Stimulated activated CD8-positive, alpha-beta memory T cell treated with anti-CD3 and anti-CD28 coated beads, Interleukin-12 subunit alpha, Interleukin-12 subunit beta, amount 100 ng/mL, for 1 hour (primary cell): ENCODE data around the gene CLPTM1.
A peak's percentile ranks its signal among the peaks of the same experiment; 100 is the strongest.
"Not testable (repeated sequence)": the region's sequence is repeated elsewhere in the genome, so short reads cannot be mapped to it uniquely, and the experiment has no call there.

Source experiments
- DNase-seq: peaks from one replicate; pipeline ENCODE4 v3.0.0-alpha.2; 2020; ENCODE audit warnings: low read depth

The CLPTM1 gene, protein sequence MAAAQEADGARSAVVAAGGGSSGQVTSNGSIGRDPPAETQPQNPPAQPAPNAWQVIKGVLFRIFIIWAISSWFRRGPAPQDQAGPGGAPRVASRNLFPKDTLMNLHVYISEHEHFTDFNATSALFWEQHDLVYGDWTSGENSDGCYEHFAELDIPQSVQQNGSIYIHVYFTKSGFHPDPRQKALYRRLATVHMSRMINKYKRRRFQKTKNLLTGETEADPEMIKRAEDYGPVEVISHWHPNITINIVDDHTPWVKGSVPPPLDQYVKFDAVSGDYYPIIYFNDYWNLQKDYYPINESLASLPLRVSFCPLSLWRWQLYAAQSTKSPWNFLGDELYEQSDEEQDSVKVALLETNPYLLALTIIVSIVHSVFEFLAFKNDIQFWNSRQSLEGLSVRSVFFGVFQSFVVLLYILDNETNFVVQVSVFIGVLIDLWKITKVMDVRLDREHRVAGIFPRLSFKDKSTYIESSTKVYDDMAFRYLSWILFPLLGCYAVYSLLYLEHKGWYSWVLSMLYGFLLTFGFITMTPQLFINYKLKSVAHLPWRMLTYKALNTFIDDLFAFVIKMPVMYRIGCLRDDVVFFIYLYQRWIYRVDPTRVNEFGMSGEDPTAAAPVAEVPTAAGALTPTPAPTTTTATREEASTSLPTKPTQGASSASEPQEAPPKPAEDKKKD

DNA sequence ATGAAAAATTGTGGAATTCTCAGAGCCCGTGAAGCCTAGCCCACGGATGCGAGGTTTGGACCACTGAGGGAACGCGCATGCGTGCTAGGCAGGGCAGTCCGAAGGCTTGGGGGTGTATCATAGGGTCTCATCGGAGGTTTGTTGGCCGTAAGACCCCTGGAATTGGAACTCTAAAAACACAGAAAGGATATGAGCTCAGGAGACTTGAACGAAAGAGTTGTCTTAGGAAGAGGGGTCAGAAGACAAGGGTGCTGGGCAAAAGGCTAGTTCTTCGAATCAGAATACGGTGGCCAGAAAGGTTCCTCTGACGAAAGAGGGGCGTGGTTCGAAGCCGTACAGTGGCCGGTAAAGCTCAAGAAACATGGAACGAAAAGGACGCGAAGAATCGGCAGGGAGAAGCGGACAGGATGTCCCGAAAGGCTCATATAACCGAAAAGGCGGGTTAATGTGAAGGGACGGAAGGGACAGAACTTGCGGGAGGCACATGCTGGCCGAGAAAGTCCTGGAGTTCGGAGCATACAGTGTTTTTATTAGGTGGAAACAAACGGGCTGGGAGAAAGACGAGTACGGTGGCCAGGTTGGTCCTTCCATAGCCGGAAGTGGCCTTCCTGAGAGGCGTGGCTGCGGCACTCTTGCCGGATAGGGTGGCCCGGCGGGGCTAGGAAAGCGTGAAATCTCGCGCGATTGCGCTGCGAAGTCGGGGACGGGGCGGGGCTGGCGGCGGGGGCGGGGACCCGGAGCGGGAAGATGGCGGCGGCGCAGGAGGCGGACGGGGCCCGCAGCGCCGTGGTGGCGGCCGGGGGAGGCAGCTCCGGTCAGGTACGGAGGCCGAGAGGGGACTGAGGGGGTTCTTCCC is at the start of gene CLPTM1:
Gene CLPTM1, plus strand, starts transcription at position 732 of the 856 bp plus-strand sequence. Its CDS starts 16 bp downstream, at position 748.
- peak; percentile 94 for DNase-seq

DNA sequence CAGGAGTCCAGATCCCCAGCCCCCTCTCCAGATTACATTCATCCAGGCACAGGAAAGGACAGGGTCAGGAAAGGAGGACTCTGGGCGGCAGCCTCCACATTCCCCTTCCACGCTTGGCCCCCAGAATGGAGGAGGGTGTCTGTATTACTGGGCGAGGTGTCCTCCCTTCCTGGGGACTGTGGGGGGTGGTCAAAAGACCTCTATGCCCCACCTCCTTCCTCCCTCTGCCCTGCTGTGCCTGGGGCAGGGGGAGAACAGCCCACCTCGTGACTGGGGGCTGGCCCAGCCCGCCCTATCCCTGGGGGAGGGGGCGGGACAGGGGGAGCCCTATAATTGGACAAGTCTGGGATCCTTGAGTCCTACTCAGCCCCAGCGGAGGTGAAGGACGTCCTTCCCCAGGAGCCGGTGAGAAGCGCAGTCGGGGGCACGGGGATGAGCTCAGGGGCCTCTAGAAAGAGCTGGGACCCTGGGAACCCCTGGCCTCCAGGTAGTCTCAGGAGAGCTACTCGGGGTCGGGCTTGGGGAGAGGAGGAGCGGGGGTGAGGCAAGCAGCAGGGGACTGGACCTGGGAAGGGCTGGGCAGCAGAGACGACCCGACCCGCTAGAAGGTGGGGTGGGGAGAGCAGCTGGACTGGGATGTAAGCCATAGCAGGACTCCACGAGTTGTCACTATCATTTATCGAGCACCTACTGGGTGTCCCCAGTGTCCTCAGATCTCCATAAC is 49.6 kb upstream of the CLPTM1 start, which contains the start of gene APOE:
Gene APOE, plus strand, starts transcription at position 360 of the 724 bp plus-strand sequence. CDS start 829 bp downstream, outside the sequence.
- no peak for DNase-seq

DNA sequence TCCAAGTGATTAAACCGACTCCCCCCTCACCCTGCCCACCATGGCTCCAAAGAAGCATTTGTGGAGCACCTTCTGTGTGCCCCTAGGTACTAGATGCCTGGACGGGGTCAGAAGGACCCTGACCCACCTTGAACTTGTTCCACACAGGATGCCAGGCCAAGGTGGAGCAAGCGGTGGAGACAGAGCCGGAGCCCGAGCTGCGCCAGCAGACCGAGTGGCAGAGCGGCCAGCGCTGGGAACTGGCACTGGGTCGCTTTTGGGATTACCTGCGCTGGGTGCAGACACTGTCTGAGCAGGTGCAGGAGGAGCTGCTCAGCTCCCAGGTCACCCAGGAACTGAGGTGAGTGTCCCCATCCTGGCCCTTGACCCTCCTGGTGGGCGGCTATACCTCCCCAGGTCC is 47.6 kb upstream of the CLPTM1 start:
- DNase-seq: no peak

DNA sequence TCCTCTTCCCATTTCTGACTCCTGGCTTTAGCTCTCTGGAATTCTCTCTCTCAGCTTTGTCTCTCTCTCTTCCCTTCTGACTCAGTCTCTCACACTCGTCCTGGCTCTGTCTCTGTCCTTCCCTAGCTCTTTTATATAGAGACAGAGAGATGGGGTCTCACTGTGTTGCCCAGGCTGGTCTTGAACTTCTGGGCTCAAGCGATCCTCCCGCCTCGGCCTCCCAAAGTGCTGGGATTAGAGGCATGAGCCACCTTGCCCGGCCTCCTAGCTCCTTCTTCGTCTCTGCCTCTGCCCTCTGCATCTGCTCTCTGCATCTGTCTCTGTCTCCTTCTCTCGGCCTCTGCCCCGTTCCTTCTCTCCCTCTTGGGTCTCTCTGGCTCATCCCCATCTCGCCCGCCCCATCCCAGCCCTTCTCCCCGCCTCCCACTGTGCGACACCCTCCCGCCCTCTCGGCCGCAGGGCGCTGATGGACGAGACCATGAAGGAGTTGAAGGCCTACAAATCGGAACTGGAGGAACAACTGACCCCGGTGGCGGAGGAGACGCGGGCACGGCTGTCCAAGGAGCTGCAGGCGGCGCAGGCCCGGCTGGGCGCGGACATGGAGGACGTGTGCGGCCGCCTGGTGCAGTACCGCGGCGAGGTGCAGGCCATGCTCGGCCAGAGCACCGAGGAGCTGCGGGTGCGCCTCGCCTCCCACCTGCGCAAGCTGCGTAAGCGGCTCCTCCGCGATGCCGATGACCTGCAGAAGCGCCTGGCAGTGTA is 46.9 kb upstream of the CLPTM1 start:
- DNase-seq: no peak

DNA sequence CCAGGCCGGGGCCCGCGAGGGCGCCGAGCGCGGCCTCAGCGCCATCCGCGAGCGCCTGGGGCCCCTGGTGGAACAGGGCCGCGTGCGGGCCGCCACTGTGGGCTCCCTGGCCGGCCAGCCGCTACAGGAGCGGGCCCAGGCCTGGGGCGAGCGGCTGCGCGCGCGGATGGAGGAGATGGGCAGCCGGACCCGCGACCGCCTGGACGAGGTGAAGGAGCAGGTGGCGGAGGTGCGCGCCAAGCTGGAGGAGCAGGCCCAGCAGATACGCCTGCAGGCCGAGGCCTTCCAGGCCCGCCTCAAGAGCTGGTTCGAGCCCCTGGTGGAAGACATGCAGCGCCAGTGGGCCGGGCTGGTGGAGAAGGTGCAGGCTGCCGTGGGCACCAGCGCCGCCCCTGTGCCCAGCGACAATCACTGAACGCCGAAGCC is 46.3 kb upstream of the CLPTM1 start:
- no peak for DNase-seq

DNA sequence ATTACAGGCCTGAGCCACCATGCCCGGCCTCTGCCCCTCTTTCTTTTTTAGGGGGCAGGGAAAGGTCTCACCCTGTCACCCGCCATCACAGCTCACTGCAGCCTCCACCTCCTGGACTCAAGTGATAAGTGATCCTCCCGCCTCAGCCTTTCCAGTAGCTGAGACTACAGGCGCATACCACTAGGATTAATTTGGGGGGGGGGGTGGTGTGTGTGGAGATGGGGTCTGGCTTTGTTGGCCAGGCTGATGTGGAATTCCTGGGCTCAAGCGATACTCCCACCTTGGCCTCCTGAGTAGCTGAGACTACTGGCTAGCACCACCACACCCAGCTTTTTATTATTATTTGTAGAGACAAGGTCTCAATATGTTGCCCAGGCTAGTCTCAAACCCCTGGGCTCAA is 45.4 kb upstream of the CLPTM1 start:
- DNase-seq: no peak

DNA sequence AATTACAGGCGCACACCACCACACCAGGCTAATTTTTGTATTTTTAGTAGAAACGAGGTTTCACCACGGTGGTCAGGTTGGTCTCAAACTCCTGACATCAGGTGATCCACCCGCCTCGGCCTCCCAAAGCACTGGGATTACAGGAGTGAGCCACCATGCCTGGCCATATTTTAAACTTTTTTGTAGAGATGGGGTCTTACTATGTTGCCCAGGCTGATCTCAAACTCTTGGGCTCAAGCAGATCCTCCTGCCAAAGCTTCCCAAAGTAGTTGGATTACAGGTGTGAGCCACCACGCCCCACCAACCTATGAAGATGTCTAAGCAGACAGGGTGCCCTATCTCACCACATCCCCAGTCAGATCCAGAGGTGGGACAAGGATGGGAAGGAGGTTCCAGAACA is 43.3 kb upstream of the CLPTM1 start:
- DNase-seq: not testable (repeated sequence)

DNA sequence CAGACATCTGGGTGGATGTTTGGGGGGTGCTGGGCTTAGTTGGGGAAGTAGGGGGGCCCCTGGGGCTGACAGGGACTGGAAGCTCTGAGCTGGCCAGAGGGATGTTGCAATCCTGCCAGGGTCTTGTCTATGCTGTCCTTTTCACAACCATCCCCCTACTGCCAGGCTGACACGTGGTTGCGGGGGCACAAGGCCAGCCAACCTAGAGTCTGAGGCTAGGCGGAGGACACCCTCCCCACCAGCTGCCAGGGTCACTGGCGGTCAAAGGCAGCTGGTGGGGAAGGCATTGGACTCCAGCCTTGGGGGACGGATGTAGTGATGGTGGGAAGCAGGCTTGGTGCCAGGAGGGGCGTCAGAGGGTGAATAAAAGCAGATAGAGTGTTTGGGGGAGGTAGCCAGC is 42.3 kb upstream of the CLPTM1 start:
- DNase-seq: no peak

DNA sequence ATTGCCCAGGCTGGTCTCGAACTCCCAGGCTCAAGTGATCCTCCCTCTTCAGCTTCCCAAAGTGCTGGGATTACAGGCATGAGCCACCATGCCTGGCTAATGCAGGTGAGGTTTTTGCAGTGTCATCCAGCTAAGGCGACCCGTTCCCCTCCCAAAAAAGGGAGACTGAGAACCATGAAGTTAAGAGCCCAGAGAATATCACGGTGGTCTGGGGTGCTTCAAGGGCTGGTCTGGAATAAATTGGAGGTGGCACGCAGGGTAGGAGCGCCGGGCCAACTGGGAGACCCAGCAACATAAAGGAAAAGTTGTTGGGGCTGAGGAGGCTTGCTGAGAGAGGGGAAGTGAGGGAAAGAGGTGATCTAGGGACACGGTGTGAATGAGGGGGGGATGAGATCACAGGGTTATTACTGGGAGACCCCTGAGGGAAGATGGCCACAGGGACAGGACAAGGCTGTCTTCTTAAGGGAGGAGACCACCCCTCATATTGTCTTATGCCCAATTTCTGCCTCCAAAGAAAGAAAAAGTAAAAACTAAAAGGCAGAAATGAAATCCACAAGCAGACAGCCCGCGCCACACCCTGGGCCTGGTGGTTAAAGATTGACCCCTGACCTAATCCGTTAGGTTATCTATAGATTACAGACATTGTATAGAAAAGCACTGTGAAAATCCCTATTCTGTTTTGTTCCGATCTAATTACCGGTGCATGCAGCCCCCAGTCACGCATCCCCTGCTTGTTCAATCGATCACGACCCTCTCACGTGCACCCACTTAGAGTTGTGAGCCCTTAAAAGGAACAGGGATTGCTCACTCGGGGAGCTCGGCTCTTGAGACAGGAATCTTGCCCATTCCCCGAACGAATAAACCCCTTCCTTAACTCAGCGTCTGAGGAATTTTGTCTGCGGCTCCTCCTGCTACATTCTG is 41.4 kb upstream of the CLPTM1 start:
- DNase-seq: not testable (repeated sequence)

DNA sequence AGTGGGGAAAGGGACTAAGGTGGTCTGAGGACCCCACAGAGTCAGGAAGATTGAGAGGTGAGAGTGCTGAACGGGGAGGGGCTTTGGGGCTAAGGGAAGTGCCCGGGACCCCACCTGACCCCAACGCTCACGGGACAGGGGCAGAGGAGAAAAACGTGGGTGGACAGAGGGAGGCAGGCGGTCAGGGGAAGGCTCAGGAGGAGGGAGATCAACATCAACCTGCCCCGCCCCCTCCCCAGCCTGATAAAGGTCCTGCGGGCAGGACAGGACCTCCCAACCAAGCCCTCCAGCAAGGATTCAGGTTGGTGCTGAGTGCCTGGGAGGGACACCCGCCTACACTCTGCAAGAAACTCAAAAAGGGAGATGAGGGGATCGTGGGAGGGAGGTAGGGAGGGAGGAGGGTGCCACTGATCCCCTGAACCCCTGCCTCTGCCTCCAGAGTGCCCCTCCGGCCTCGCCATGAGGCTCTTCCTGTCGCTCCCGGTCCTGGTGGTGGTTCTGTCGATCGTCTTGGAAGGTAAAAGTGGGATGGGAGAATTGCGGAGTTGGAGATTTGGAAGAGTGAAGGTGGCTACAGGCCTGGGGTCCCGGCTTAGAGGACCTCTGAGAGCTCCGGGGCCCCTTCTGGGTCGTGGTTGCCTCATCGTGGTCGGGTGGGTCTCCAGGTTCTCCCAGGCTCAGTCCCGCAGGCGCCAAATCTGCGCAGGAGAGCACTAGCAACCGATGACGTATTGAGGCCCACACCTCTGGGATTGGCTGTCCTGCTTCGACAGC is 40.6 kb upstream of the CLPTM1 start, which contains the start of gene APOC1:
Gene APOC1, plus strand, starts transcription at position 176 of the 774 bp plus-strand sequence. Its CDS starts 284 bp downstream, at position 460.
- peak; percentile 57 for DNase-seq

DNA sequence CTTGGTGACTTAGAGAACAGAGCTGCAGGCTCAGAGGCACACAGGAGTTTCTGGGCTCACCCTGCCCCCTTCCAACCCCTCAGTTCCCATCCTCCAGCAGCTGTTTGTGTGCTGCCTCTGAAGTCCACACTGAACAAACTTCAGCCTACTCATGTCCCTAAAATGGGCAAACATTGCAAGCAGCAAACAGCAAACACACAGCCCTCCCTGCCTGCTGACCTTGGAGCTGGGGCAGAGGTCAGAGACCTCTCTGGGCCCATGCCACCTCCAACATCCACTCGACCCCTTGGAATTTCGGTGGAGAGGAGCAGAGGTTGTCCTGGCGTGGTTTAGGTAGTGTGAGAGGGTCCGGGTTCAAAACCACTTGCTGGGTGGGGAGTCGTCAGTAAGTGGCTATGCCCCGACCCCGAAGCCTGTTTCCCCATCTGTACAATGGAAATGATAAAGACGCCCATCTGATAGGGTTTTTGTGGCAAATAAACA is 30.9 kb upstream of the CLPTM1 start:
- no peak for DNase-seq

DNA sequence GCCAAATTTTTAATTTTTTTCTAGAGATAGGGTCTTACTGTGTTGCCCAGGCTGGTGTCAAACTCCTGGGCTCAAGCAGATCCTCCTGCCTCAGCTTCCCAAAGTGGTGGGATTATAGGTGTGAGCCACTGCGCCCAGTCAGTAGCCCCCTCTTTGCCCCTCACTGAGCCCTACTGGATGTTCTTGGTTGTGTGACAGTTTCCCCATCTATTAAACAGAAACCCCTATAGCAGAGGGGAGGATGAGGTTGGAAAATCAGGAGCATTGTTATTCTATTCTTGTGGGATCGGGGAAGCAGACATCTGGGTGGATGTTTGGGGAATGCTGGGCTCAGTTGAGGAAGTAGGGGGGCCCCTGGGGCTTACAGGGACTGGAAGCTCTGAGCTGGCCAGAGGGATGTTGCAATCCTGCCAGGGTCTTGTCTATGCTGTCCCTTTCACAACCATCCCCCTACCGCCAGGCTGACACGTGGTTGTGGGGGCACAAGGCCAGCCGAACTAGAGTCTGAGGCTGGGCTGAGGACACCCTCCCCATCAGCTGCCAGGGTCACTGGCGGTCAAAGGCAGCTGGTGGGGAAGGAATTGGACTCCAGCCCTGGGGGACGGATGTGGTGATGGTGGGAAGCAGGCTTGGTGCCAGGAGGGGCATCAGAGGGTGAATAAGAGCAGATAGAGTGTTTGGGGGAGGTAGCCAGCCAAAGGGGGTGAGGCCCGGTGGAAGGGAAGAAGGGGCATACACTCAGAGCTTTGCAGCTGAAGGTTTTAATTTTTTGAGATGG is 29.9 kb upstream of the CLPTM1 start:
- DNase-seq: no peak

DNA sequence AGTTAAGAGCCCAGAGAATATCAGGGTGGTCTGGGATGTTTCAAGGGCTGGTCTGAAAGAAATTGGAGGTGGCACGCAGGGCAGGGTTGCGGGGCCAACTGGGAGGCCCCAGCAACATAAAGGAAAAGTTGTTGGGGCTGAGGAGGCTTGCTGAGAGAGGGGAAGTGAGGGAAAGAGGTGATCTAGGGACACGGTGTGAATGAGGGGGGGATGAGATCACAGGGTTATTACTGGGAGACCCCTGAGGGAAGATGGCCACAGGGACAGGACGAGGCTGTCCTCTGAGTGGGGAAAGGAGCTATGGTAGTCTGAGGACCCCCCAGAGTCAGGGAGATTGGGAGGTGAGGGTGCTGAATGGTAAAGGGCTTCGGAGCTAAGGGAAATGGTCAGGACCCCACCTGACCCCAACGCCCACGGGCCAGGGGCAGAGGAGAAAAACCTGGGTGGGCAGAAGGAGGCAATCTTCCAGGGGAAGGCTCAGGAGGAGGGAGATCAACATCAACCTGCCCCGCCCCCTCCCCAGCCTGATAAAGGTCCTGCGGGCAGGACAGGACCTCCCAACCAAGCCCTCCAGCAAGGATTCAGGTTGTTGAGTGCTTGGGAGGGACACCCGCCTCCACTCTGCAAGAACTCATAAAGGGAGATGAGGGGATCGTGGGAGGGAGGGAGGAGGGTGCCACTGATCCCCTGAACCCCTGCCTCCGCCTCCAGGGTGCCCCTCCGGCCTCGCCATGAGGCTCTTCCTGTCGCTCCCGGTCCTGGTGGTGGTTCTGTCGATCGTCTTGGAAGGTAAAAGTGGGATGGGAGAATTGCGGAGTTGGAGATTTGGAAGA is 28.7 kb upstream of the CLPTM1 start:
- not testable (repeated sequence) for DNase-seq

DNA sequence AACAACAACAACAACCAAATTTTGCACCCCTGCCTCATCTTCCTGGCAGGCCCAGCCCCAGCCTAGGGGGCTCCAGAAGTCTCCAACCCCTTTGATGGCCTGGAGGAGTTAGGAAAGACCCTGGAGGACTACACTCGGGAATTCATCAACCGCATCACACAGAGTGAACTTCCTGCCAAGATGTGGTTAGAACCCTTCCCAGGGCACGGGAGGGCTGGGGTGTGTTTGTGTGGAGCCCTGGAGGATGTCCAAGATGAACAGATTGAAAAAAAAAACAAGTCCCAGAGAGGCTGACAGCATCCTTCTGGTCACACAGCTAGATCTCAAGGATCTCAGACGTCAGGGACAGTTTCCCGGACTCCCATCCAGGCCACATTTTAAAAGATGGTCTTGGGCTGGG is 27.4 kb upstream of the CLPTM1 start:
- no peak for DNase-seq

DNA sequence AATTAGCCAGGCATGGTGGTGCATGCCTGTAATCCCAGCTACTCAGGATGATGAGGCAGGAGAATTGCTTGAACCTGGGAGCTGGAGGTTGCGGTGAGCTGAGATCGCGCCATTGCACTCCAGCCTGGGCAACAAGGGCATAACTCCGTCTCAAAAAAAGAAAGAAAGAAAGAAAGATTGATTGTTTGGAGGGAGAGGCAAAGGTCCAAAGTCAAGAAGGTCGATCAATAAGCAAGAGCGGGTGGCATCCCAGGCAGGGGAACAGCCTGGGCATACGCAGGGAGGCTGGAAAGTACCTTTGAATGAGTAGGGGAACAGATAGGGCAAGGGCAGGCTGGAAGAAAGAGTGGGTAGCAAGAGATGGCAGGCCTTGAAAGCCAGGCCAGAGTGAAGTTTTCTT is 25.1 kb upstream of the CLPTM1 start:
- DNase-seq: no peak

DNA sequence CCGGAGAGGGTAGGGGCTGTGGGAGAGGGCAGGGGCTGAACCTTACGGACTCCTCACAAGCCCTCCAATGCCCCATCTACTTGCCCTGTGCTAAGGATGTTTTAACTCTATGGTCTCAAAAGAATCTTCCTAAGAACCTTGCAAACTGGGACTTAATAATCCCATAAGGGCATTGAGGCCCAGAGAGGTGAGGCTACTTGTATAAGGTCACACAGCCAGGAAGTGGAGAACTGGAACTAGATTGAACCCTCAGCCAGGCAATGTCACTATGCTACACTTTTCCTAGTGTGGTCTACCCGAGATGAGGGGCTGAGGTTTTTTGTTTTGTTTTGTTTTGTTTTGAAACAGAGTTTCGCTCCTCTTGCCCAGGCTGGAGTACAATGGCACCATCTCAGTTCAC is 23.6 kb upstream of the CLPTM1 start:
- DNase-seq: no peak

DNA sequence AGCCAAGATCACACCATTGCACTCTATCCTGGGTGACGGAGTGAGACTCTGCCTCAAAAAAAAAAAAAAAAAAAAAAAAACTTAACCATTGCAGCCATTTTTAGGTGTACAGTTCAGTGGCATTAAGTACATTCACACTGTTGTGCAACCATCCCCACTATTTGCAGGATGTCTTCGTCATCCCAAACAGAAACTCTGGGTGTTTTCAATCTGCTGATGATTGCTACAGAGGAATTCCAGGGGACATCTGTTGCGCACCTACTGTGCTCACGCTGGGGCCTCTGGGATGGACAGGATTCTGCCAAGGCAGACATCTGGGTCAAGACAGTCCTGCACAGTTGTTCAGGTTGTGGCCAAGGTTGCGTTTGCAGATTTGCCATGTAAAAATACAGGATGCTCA is 15.5 kb upstream of the CLPTM1 start:
- no peak for DNase-seq
